Endothelial cell of umbilical vein (primary cell): Measurements from ENCODE around the gene SIM2. TPM values are rescaled to one million over a fixed set of nuclear protein-coding genes. Genes with fewer than 3 reads are reported as not detected.
A peak's percentile ranks its signal among the peaks of the same experiment; 100 is the strongest.

Experiments
- BruUV-seq: library from RNA; stranded (reverse); fragments of 400-500 nt; replicated peaks from 2 replicates; lab custom pipeline; 2021; lab: Mats Ljungman, UMichigan
- CTCF ChIA-PET: fragments of 300-600, 350-600 bp; sonication (Branson Sonifier 250); formaldehyde crosslinking; loops from one replicate; lab custom pipeline; 2021; ENCODE audit warnings: antibody characterized with exemption, inconsistent platforms; lab: Charles Lee
- POLR2A ChIA-PET: fragments of 300-600, 350-600 bp; sonication (Branson Sonifier 250); formaldehyde crosslinking; loops from one replicate; lab custom pipeline; 2021; ENCODE audit warnings: antibody characterized with exemption, inconsistent platforms; lab: Charles Lee
- DNase-seq: peaks from one replicate; pipeline ENCODE4 v3.0.0-alpha.2; 2011; ENCODE audit warnings: low read depth, low spot score
- FAIRE-seq: peaks from 2 replicates; lab custom pipeline; 2011; peaks lifted over from hg19 to GRCh38; lab: Jason Lieb, UNC
- H2AFZ ChIP-seq: 2 replicates; pipeline ENCODE4 v1.6.0; 2012; ENCODE audit warnings: low read depth, low read length, control low read depth, inconsistent platforms
- H3K27ac ChIP-seq: 2 replicates; pipeline ENCODE4 v1.5.1; 2011; ENCODE audit warnings: low read depth, mild to moderate bottlenecking, control low read depth, low read length, moderate library complexity; ENCODE audit not compliant: insufficient read depth
- H3K27me3 ChIP-seq, 2 experiments: 2 replicates each; pipeline versions ENCODE4 v1.6.0 to v1.6.1; 2011; ENCODE audit warnings: low read length in 2 of 2, mixed read lengths in 1 of 2; ENCODE audit not compliant: control insufficient read depth in 2 of 2, insufficient read depth in 2 of 2
- H3K36me3 ChIP-seq, 2 experiments: 2 replicates in 1 of 2; 3 replicates in 1 of 2; pipeline ENCODE4 v1.5.1; 2011; ENCODE audit warnings: low read length in 2 of 2, mild to moderate bottlenecking in 1 of 2, moderate library complexity in 1 of 2; ENCODE audit not compliant: control insufficient read depth in 2 of 2, insufficient read depth in 2 of 2; ENCODE audit errors: extremely low read depth in 1 of 2
- H3K4me1 ChIP-seq: 3 replicates; pipeline ENCODE4 v1.5.1; 2011; ENCODE audit warnings: mild to moderate bottlenecking, low read length; ENCODE audit not compliant: control insufficient read depth, insufficient read depth; ENCODE audit errors: extremely low read depth
- H3K4me2 ChIP-seq: 2 replicates; pipeline ENCODE4 v1.6.1; 2011; ENCODE audit warnings: low read length, control low read depth, mixed read lengths; ENCODE audit not compliant: insufficient read depth
- H3K4me3 ChIP-seq, 3 experiments: fragments of 200-600 bp in 1 of 3; sonication (generic), shearing (Covaris generic) in 1 of 3; replicated peaks in 1 of 3; 2 replicates each; pipeline ENCODE4 v1.5.1; 2011 to 2016; ENCODE audit warnings: control low read depth in 3 of 3, low read length in 3 of 3, mild to moderate bottlenecking in 2 of 3, inconsistent platforms in 1 of 3, low read depth in 1 of 3, moderate library complexity in 1 of 3; ENCODE audit not compliant: insufficient read depth in 1 of 3
- H3K79me2 ChIP-seq: 2 replicates; pipeline ENCODE4 v1.6.0; 2012; ENCODE audit warnings: low read length, inconsistent platforms; ENCODE audit not compliant: control insufficient read depth, insufficient read depth
- H3K9ac ChIP-seq: replicated peaks from 2 replicates; pipeline ENCODE3; 2011; ENCODE audit warnings: low read length, control low read depth; ENCODE audit not compliant: insufficient read depth; ENCODE audit errors: extremely low read depth
- H3K9me1 ChIP-seq: replicated peaks from 3 replicates; pipeline ENCODE4 v1.6.0; 2011; ENCODE audit warnings: mild to moderate bottlenecking, low read length; ENCODE audit not compliant: control insufficient read depth, insufficient read depth; ENCODE audit errors: extremely low read depth
- H3K9me3 ChIP-seq: replicated peaks from 2 replicates; pipeline ENCODE4 v1.5.1; 2012; ENCODE audit warnings: low read length, inconsistent platforms; ENCODE audit not compliant: control insufficient read depth, insufficient read depth
- H4K20me1 ChIP-seq: replicated peaks from 2 replicates; pipeline ENCODE3; 2011; ENCODE audit warnings: mild to moderate bottlenecking, low read length; ENCODE audit not compliant: control insufficient read depth, insufficient read depth; ENCODE audit errors: extremely low read depth
- CTCF ChIP-seq, 2 donors: IDR thresholded peaks; 1 replicate in 1 of 2; 2 replicates in 1 of 2; pipeline ENCODE4 v1.5.1; 2011; ENCODE audit warnings: low read length in 2 of 2, mild to moderate bottlenecking in 2 of 2, moderate library complexity in 2 of 2, control low read depth in 1 of 2, inconsistent platforms in 1 of 2, low read depth in 1 of 2; ENCODE audit not compliant: insufficient read depth in 1 of 2; ENCODE audit errors: extremely low read depth in 1 of 2
- EZH2 ChIP-seq: IDR thresholded peaks from 2 replicates; pipeline ENCODE4 v1.6.1; 2012; ENCODE audit warnings: borderline replicate concordance, low read depth, mild to moderate bottlenecking, moderate library complexity, low read length, inconsistent platforms; ENCODE audit not compliant: severe bottlenecking
- JUN ChIP-seq: IDR thresholded peaks from 2 replicates; pipeline ENCODE4 v1.6.1; 2011; ENCODE audit warnings: borderline replicate concordance, low read depth; ENCODE audit not compliant: insufficient read length, insufficient read depth
- MYC ChIP-seq: IDR thresholded peaks from one replicate; pipeline ENCODE4 v1.6.1; 2011; ENCODE audit warnings: mild to moderate bottlenecking, low read depth, low read length
- POLR2A ChIP-seq: IDR thresholded peaks from 2 replicates; pipeline ENCODE4 v1.6.1; 2012; ENCODE audit warnings: low read depth, mild to moderate bottlenecking, control low read depth, low read length
- POLR2AphosphoS5 ChIP-seq: IDR thresholded peaks from 2 replicates; pipeline ENCODE4 v1.6.1; 2012; ENCODE audit warnings: low read depth, mild to moderate bottlenecking, control low read depth, low read length, moderate library complexity; ENCODE audit not compliant: insufficient read depth
- dilution Hi-C: fragments of 300-500 bp; cut with MboI; formaldehyde crosslinking; loops from one replicate; pipeline ENCODE4 v1.15.0; 2019; ENCODE audit warnings: low sequenced_read_pairs; ENCODE audit not compliant: extremely low pct_ligation_motif_present
- intact Hi-C: fragments of 100-400 bp; cut with micrococcal nuclease; formaldehyde crosslinking; loops from one replicate; pipeline ENCODE4 v1.10.0; 2022
- polyA plus RNA-seq, 4 experiments: library from polyadenylated mRNA; depleted of rRNA in 3 of 4; stranded (reverse) in 3 of 4; unstranded in 1 of 4; fragments of >200 nt; gene quantifications; 2 replicates each; pipeline versions ENCODE4 v1.2.1 to v1.2.3, GENCODE V29; 2011 to 2012; ENCODE audit warnings: missing spikeins in 1 of 4
- total RNA-seq: library from RNA; stranded (reverse); gene quantifications from 2 replicates; pipeline ENCODE4 v1.2.3, GENCODE V29; 2021

Gene SIM2
- total and polyA plus RNA-seq, 2 donors (not counting 3 experiments of a cell fraction or from before 2014, with no cell fraction given) = not detected

DNA sequence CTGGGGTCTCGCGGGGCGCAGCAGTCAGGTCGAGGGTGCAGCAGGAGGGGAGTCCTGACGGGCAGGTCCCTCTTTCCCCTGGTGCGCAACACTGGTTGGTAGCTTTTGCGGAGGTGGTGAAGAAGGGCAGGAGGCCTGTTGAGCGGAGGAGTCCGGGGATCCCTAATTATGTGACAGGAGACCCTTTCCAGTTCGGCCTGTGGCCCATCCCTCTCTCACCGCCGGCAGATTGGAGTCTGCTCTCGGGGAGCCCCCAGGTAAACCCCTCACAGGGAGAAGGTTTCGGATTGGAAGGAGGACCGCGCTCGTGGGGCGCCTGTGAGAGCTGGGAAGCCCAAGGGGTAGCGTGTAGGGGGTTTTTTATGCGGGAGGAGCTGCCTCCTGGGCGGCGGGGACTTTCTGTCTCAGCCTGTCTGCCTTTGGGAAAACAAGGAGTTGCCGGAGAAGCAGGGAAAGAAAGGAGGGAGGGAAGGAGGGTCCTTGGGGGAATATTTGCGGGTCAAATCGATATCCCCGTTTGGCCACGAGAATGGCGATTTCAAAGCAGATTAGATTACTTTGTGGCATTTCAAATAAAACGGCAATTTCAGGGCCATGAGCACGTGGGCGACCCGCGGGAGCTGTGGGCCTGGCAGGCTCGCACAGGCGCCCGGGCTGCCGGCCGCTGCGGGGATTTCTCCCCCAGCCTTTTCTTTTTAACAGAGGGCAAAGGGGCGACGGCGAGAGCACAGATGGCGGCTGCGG, 9.5 kb downstream of the SIM2 start:
- FAIRE-seq (no peak), DNase-seq (no peak)
- H3K27me3 ChIP-seq = peaks cover 91 to 100% of the 10 kb centered on the region in 2 experiments
- H3K27ac ChIP-seq = no peak overlapping the region
- intact Hi-C loops (loop anchor here (5.0 kb wide), 1 partner anchor 286 kb away; no protein-coding TSS in a partner anchor), dilution Hi-C loops (no loop called here)
- H3K9ac ChIP-seq = no peak overlapping the region
- TF ChIP-seq EZH2 = peak; percentile 89
- TF ChIP-seq MYC = no peak
- no peak for TF ChIP-seq POLR2AphosphoS5
- TF ChIP-seq JUN = no peak
- no peaks in the 10 kb centered on the region for H3K9me1 ChIP-seq
- no peak overlapping the region for H3K4me2 ChIP-seq
- POLR2A ChIA-PET = no interaction called here
- no peaks in the 10 kb centered on the region for H3K9me3 ChIP-seq
- no peaks in the 10 kb centered on the region for H3K4me1 ChIP-seq
- no peaks in the 10 kb centered on the region for H4K20me1 ChIP-seq
- CTCF ChIA-PET = interaction anchor here (0.6 kb wide), 1 partner anchor 78 kb away, joined by 3 read pairs; no protein-coding TSS in a partner anchor
- BruUV-seq = no TSS peak
- H3K4me3 ChIP-seq = no peak overlapping the region
- H2AFZ ChIP-seq = no peak overlapping the region
- no peaks in the 10 kb centered on the region for H3K79me2 ChIP-seq
- H3K36me3 ChIP-seq = no peaks in the 10 kb centered on the region

DNA sequence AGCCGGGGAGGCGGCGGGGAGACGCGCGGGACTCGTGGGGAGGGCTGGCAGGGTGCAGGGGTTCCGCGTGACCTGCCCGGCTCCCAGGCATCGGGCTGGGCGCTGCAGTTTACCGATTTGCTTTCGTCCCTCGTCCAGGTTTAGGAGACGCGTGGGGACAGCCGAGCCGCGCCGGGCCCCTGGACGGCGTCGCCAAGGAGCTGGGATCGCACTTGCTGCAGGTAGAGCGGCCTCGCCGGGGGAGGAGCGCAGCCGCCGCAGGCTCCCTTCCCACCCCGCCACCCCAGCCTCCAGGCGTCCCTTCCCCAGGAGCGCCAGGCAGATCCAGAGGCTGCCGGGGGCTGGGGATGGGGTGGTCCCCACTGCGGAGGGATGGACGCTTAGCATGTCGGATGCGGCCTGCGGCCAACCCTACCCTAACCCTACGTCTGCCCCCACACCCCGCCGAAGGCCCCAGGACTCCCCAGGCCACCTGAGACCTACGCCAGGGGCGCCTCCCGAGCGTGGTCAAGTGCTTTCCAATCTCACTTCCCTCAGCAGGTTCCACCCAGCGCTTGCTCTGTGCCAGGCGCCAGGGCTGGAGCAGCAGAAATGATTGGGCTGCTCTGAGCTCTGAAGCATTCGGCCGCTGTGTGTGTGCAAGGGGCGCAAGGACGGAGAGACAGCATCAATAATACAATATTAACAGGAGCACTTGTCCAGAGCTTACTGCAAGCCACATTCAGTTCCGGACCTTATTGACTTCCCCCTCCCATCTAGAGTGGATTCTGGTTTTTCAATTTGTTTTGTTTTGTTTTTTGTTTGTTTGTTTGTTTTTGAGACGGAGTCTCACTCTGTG, 10.3 kb downstream of the SIM2 start:
- no peak overlapping the region for H2AFZ ChIP-seq
- intact Hi-C loops = loop anchor here (5.0 kb wide), 1 partner anchor 287 kb away; no protein-coding TSS in a partner anchor
- CTCF ChIA-PET = interaction anchor here (1.7 to 2.5 kb wide), 2 partner anchors 78 to 218 kb away, joined by 6 to 14 read pairs; no protein-coding TSS in a partner anchor

More for the DNA sequence above, 10.3 kb downstream of the SIM2 start:
- peaks cover 87 to 100% of the 10 kb centered on the region in 2 experiments for H3K27me3 ChIP-seq
- H3K9ac ChIP-seq = no peak overlapping the region
- H4K20me1 ChIP-seq = no peaks in the 10 kb centered on the region
- TF ChIP-seq EZH2 (peak; percentile 62), POLR2A (no peak), CTCF (IDR thresholded peaks at IDR 0.05; ENCODE audit: extremely low read depth in 1 of 2, insufficient read depth in 1 of 2, low read depth in 1 of 2, low read length in 2 of 2) (no peak)
- BruUV-seq = no TSS peak
- no peak overlapping the region for H3K27ac ChIP-seq
- H3K4me3 ChIP-seq = no peak overlapping the region
- DNase-seq (no peak), FAIRE-seq (no peak)
- H3K36me3 ChIP-seq = no peaks in the 10 kb centered on the region
- dilution Hi-C loops = no loop called here
- no peaks in the 10 kb centered on the region for H3K4me1 ChIP-seq
- H3K4me2 ChIP-seq = no peak overlapping the region
- no peaks in the 10 kb centered on the region for H3K9me1 ChIP-seq
- no peaks in the 10 kb centered on the region for H3K79me2 ChIP-seq
- POLR2A ChIA-PET = no interaction called here
- no peaks in the 10 kb centered on the region for H3K9me3 ChIP-seq
